RKO (cell line): Measurements from ENCODE around the gene DAW1.
"Not testable (repeated sequence)": the region's sequence is repeated elsewhere in the genome, so short reads cannot be mapped to it uniquely, and the experiment has no call there.

ENCODE experiments used
- DNase-seq: peaks from one replicate; pipeline ENCODE4 v3.0.0-alpha.2; 2016; ENCODE audit warnings: low spot score

DAW1 gene, protein sequence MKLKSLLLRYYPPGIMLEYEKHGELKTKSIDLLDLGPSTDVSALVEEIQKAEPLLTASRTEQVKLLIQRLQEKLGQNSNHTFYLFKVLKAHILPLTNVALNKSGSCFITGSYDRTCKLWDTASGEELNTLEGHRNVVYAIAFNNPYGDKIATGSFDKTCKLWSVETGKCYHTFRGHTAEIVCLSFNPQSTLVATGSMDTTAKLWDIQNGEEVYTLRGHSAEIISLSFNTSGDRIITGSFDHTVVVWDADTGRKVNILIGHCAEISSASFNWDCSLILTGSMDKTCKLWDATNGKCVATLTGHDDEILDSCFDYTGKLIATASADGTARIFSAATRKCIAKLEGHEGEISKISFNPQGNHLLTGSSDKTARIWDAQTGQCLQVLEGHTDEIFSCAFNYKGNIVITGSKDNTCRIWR

GRCh38 chr2:227871375-227871791 lies at the start of gene DAW1:
Gene DAW1 (plus strand): TSS chr2:227871631. CDS start chr2:227871690, 59 bp downstream.
- DNase-seq, result no peak

DNA sequence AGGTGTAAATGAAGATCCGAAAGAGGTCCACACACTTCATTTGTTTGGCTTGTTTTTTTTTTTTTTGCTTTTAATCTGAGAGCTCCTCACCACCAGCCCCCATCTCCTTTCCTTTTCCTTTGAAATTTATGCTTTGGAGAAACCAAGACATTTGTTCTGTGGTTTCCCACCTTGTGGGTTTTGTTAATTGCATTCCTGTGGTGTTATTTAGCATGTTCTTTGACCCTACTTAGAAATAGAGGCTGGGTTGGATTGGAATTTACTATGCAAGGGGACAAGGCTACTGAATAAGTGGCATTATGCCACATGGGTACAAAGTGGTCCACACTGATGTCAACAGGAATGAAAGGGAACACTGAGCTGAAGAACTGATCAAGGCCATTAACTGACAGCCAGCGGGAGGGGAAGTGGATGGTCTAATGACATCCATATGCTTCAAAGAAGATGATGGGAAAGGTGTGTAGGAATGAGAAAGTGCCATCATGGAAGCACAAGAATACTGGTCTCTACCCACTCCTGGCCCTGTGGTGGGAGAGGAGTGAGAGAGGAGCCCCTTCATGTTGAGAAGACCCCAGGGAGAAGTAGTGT lies 48.9 kb upstream of the DAW1 start:
- DNase-seq, result no peak

- DNase-seq, result no peak
These were observed 47.5 kb upstream of the DAW1 start for GRCh38 chr2:227823922-227824321.

GRCh38 chr2:227824711-227825110 lies 46.7 kb upstream of the DAW1 start:
- DNase-seq, result no peak

GRCh38 chr2:227826019-227826521 lies 45.4 kb upstream of the DAW1 start:
- DNase-seq, result no peak

DNA sequence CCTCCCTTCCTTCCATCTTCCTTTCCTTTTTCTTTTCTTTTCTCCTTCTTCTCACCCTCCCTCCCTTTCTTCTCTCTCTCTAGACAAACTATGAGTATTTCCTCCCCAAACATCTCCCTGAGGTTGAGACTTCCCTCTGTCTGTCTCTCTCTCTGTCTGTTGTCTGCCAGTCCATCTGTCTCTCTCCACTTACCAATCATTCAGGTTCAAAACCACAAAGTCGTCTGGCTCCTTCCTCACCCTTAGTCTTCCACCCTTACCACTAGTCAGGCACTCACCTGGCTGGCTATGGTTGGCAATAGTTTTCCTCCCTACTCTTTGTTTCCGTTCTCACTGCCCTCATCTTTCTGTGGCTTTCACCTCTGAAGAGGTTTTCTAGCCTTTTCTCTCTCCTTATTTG lies 44.9 kb upstream of the DAW1 start:
- no peak for DNase-seq

GRCh38 chr2:227827143-227827542 lies 44.3 kb upstream of the DAW1 start:
- DNase-seq, result no peak

GRCh38 chr2:227828477-227828912 lies 42.9 kb upstream of the DAW1 start:
- no peak for DNase-seq

- no peak for DNase-seq
These were observed 42.1 kb upstream of the DAW1 start for GRCh38 chr2:227829337-227829736.

- no peak for DNase-seq
These were observed 37.0 kb upstream of the DAW1 start for GRCh38 chr2:227834423-227834822.

- no peak for DNase-seq
These were observed 36.3 kb upstream of the DAW1 start for GRCh38 chr2:227834916-227835650.

GRCh38 chr2:227839339-227840129 lies 31.9 kb upstream of the DAW1 start:
- not testable (repeated sequence) for DNase-seq

DNA sequence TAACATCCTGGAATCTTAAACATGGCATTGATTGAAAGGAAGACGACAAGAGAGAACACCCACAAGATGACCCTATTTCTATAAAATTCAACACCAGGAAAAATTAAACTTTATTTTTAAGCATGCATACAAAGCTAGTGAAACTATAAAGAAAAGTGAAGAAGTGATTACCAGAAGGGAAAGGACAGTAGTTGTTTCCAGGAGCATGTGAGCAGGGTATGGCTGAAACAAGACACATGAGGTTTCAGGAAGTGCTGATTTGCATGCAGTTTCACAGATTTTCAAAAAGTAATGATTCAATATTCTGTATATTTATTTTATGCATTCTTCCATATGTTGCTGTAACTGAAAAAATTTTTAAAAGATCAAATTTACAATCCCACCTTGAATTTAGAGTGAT lies 24.6 kb upstream of the DAW1 start:
- no peak for DNase-seq

- no peak for DNase-seq
These were observed 23.3 kb upstream of the DAW1 start for GRCh38 chr2:227848146-227848545.

- DNase-seq, result no peak
These were observed 22.8 kb upstream of the DAW1 start for GRCh38 chr2:227848586-227848985.

GRCh38 chr2:227849906-227850305 lies 21.5 kb upstream of the DAW1 start:
- no peak for DNase-seq

DNA sequence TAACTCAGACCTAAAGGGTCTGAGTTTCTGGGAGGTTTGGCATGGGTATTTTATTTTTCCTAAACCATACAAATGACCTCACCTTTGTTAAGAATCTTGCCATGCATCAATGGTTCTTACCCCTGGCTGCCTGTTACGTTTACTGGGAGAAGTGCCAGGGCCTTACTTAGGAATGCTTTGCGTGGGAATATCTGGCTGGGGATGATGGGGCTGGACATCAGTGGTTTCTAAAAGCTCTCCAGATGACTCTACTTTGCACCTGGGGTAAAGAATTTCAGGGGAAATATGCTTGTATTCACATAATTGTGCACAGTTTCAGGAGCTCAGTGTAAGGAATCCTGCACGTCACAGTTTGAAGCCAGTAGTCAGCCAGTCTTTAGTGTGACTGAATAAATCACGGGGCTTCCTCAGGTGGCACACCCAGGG lies 18.2 kb upstream of the DAW1 start:
- no peak for DNase-seq

GRCh38 chr2:227853765-227854271 lies 17.6 kb upstream of the DAW1 start:
- no peak for DNase-seq

- no peak for DNase-seq
These were observed 16.0 kb upstream of the DAW1 start for GRCh38 chr2:227855440-227855839.

DNA sequence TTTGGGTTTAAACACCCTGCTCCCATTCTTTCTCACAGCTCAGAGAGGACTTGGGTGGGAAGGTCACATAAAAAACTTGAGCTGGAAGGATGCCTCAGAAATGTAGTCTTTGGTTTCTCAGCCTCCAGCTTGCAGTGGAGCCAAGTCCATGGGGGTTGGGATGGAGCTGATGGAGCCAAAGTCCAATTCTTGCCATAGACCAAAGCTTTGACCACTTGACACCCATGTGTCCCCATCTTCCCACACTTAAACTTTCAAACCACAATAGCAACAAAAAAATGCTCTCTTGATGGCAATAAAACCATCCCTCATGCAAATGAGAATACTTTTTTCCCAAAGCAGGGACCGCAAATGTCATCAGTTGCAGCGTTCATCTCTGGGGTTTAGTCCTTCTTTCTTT lies 14.7 kb upstream of the DAW1 start:
- DNase-seq, result no peak

DNA sequence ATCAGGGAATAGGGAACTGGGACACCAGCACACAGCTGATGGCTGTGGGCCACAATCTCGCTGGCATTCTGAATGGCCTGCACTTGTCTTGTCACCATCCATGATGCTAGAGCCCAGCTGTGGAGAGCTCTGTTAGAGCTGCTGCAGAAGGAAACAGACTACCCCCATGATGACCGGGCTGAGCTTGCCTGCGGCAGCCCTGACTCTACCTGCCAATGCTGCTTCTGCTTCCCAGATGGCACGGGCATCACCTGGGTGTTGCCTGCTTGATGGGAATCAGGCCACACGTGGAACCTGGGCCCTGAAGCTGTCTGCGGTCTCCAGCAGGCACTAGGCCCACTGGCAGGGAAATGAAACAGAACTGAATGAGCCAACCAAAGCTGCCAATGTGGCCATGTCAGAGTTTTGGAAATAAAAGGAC lies 11.2 kb upstream of the DAW1 start:
- no peak for DNase-seq

DNA sequence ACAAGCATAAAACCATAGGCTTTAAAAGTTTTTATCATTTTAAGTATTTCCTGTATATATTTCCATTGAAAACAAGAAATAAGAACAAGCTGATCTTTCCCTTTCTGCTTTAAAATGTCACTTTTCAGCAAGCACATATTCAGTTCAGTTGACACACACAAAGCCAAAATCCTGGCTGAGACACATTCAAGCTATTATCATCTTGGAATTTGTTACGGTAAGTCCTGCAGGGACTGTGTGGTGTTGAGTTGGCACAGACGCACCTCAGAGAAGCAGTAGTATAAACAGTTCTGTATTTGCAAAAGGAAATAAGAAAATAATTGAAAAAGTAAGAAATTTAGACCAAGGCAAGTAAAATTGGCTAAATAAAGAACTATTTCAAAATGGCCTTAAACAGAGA lies 10.4 kb upstream of the DAW1 start:
- no peak for DNase-seq
